Endothelial cell (in vitro differentiated cells): ENCODE results near the gene RPS6KA5. TPM values are rescaled to one million over a fixed set of nuclear protein-coding genes. Genes with fewer than 3 reads are reported as not detected.

ENCODE experiments used
- DNase-seq: peaks from one replicate; pipeline ENCODE4 v3.0.0; 2021; ENCODE audit warnings: low spot score
- H3K27ac Mint-ChIP-seq: one replicate; pipeline ENCODE4 v1.8.0; 2021; ENCODE audit warnings: mixed read lengths, inconsistent platforms; ENCODE audit not compliant: unreplicated experiment
- H3K27me3 Mint-ChIP-seq: one replicate; pipeline ENCODE4 v1.8.0; 2021; ENCODE audit warnings: mild to moderate bottlenecking, moderate library complexity, mixed read lengths, inconsistent platforms; ENCODE audit not compliant: unreplicated experiment
- H3K36me3 Mint-ChIP-seq: one replicate; pipeline ENCODE4 v1.8.0; 2021; ENCODE audit warnings: mild to moderate bottlenecking, low read depth, mixed read lengths, inconsistent platforms; ENCODE audit not compliant: unreplicated experiment
- H3K4me1 Mint-ChIP-seq: one replicate; pipeline ENCODE4 v1.8.0; 2021; ENCODE audit warnings: mild to moderate bottlenecking, mixed read lengths, inconsistent platforms; ENCODE audit not compliant: unreplicated experiment
- H3K4me3 Mint-ChIP-seq: one replicate; pipeline ENCODE4 v1.8.0; 2021; ENCODE audit warnings: mild to moderate bottlenecking, mixed read lengths, inconsistent platforms; ENCODE audit not compliant: unreplicated experiment
- H3K9me3 Mint-ChIP-seq: one replicate; pipeline ENCODE4 v1.8.0; 2021; ENCODE audit warnings: mixed read lengths, inconsistent platforms; ENCODE audit not compliant: unreplicated experiment
- CTCF ChIP-seq: fragments of 200-600 bp; sonication (generic); IDR thresholded peaks from one replicate; pipeline ENCODE4 v1.5.0; 2021; ENCODE audit warnings: antibody characterized with exemption; ENCODE audit not compliant: unreplicated experiment
- total RNA-seq: library from RNA; stranded (reverse); fragmentation: NEBNext Ultra II Directional; extraction: Animal tissue kit (Norgen Biotek cat#: 25700); gene quantifications from one replicate; pipeline ENCODE4 v1.2.1, GENCODE V29; 2021; ENCODE audit not compliant: unreplicated experiment

RPS6KA5 gene
- total RNA-seq, 1 donor from 2014 or later, result 13.8 TPM

GRCh38 chr14:90850487-90850886 is 210.0 kb downstream of the RPS6KA5 start:
- peak overlapping the region; percentile 99 for H3K27ac Mint-ChIP-seq
- peaks cover 25% of the 10 kb centered on the region for H3K4me1 Mint-ChIP-seq
- H3K36me3 Mint-ChIP-seq, result peaks cover 5% of the 10 kb centered on the region
- no peaks in the 10 kb centered on the region for H3K9me3 Mint-ChIP-seq
- DNase-seq, result peak; percentile 59
- no peak overlapping the region for H3K4me3 Mint-ChIP-seq
- TF ChIP-seq CTCF, result no peak
- peaks cover 9% of the 10 kb centered on the region for H3K27me3 Mint-ChIP-seq

DNA sequence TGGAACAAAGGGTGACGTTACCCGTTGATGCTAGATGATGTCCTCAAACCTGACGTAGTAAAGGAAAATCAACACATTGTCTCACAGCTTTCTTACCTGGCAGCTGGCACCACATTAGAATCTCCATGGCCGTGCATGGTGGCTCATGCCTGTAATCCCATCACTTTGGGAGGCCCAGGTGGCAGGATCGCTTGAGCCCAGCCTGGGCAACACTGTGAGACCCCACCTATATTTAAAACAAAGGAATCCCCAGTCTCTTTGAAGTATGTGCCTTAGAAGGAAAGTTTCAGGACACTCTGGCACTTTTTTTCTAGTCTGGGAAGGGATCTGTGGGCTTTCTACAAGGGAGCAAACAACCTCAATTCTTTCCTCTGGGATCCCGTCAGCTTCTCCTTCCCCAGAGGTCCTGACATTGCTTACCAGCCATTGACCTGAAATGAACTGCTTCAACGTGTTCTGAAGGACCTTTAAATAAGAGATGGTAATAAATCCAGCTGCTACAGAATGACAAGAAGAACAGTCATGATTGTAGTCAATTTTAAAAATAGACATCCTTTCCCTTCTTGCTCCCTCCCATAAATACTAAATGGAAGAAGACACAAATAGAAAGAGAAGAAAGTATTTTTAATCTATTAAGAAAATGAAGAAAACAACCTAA is 210.5 kb downstream of the RPS6KA5 start:
- no peak for DNase-seq
- H3K4me3 Mint-ChIP-seq, result no peak overlapping the region
- H3K36me3 Mint-ChIP-seq, result peaks cover 5% of the 10 kb centered on the region
- H3K4me1 Mint-ChIP-seq, result peaks cover 25% of the 10 kb centered on the region
- peak overlapping the region; percentile 99 for H3K27ac Mint-ChIP-seq
- H3K9me3 Mint-ChIP-seq, result no peaks in the 10 kb centered on the region
- TF ChIP-seq CTCF, result no peak
- peaks cover 9% of the 10 kb centered on the region for H3K27me3 Mint-ChIP-seq

DNA sequence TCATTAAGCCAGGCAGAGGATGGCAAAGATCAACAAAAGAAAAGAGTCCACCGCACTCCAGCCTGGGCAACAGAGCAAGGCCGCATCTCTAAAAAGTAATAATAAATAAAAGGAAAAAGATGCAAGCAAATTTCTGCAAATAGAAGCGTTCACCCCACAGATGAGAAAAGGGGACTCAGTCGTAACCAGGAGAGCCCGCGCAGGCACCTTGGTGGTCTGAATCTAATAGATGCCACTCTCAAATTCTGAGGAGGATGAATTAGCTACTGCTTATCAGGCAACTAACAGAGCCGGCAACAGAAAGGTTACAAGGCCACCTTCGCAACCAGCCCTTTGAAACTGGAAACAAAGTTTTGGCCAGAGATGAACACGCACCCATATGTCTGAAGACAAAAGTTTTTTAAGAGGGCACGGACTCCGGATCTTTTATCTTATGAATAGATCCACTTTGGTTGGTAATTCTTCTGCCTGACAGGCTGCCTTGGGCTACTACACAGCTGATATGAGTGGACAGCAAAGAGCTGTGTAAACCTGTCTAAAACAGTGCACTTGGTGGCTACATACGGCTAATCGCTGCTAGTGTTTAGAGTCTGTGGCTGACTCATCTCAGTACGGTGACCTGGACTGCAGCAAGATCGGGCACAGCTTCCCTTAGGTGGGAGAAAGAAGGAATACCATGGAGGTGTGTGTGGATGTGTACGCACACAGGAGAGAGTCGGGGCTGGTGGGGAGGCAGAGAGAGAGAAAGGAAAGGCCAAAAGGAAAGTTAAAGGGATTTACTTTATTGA is 211.3 kb downstream of the RPS6KA5 start:
- no peak for TF ChIP-seq CTCF
- Mint-ChIP-seq H3K36me3 (peaks cover 5% of the 10 kb centered on the region), H3K4me3 (no peak overlapping the region), H3K4me1 (peaks cover 25% of the 10 kb centered on the region), H3K9me3 (no peaks in the 10 kb centered on the region), H3K27ac (peak overlapping the region; percentile 99), H3K27me3 (peaks cover 9% of the 10 kb centered on the region)
- DNase-seq, result no peak

DNA sequence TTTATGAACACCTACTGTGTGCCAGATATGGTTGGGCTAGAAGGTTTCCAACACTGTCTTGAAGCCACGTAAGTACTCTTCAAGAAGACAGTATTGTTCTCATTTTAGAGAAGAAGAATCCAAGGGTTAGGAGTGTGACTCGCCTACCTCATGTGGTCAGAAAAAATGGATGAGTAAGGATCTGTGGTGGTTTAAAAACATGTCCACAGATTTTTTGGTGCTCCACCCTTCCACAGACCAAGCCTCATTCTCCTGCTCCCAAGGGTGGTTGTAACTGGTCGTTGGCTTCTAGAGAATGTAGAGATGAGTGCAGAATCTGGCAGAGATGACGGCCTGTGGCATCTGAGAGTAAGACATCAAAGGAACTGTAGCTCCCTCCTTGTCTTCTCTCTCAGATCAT is 213.9 kb downstream of the RPS6KA5 start:
- Mint-ChIP-seq H3K9me3 (no peaks in the 10 kb centered on the region), H3K27ac (no peak overlapping the region), H3K36me3 (peaks cover 5% of the 10 kb centered on the region), H3K27me3 (peaks cover 12% of the 10 kb centered on the region), H3K4me1 (peaks cover 22% of the 10 kb centered on the region), H3K4me3 (no peak overlapping the region)
- no peak for DNase-seq
- TF ChIP-seq CTCF, result no peak

DNA sequence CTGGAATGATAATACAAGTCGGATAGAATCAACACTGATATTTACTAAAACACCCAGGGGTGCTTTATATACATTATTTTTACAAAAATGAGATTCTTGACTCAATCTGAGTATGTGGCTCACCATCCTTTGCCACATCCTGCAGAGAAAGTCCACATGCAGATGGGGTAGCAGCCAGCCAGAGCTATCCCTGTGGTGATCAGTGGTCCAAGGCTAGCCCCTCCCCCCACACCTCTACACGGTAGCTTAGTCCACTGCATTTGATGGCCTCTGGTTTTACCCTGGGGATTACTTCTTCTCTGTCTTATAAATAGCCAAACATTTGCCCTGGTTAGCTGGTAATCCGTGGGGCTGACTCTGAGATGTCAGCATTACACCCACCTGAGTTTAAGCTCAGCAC is 216.1 kb downstream of the RPS6KA5 start:
- Mint-ChIP-seq H3K4me3 (no peak overlapping the region), H3K27me3 (peaks cover 9% of the 10 kb centered on the region), H3K4me1 (peaks cover 5% of the 10 kb centered on the region), H3K27ac (no peak overlapping the region), H3K36me3 (peaks cover 5% of the 10 kb centered on the region), H3K9me3 (no peaks in the 10 kb centered on the region)
- TF ChIP-seq CTCF, result no peak
- no peak for DNase-seq
